Sigmoid colon (tissue), 4 donors: ENCODE measurements around the gene HBA1.

Experiments
- CTCF ChIP-seq, 4 experiments: fragments of 450-650 bp in 3 of 4; fragments of 200-600 bp in 1 of 4; IDR thresholded peaks; one replicate each; pipeline ENCODE4 v1.5.1; 2016 to 2019; ENCODE audit warnings: antibody characterized with exemption in 4 of 4, mild to moderate bottlenecking in 3 of 4, moderate library complexity in 2 of 4
- POLR2A ChIP-seq, 2 donors: fragments of 450-650 bp; IDR thresholded peaks; one replicate each; pipeline ENCODE4 v1.6.1; 2016; ENCODE audit warnings: antibody characterized with exemption in 2 of 2, mild to moderate bottlenecking in 2 of 2, moderate library complexity in 2 of 2
- POLR2AphosphoS5 ChIP-seq, 4 donors: sonication (generic); formaldehyde crosslinking; IDR thresholded peaks; one replicate each; pipeline ENCODE4 v1.6.1; 2017; ENCODE audit warnings: antibody characterized with exemption in 4 of 4

GRCh38 chr16:152141-153128 lies 24.0 kb upstream of the HBA1 start, which contains the start of gene HBZ:
- TF ChIP-seq CTCF (IDR thresholded peaks at IDR 0.05) (no peak), POLR2A (IDR thresholded peaks at IDR 0.05) (no peak), POLR2AphosphoS5 (IDR thresholded peaks at IDR 0.05) (no peak)
